HepG2 (cell line): ENCODE data around the gene ADAT3. TPM values are rescaled to one million over a fixed set of nuclear protein-coding genes. Genes with fewer than 3 reads are reported as not detected.

Experiments used
- AKNA ChIP-seq: sonication (generic); formaldehyde crosslinking; IDR thresholded peaks from 2 replicates; pipeline ENCODE4 v1.4.0; 2020; ENCODE audit warnings: missing genetic modification reagents, borderline replicate concordance
- ASH2L ChIP-seq: fragments of 300-600, 200-600 bp; sonication (generic); IDR thresholded peaks from 2 replicates; pipeline ENCODE4 v1.7.0; 2017; ENCODE audit warnings: low read depth, mild to moderate bottlenecking, moderate library complexity, mixed read lengths, low read length; ENCODE audit not compliant: insufficient read length
- FOXC1 ChIP-seq: sonication (generic); formaldehyde crosslinking; IDR thresholded peaks from 2 replicates; pipeline ENCODE4 v1.8.0; 2022; ENCODE audit warnings: mild to moderate bottlenecking, missing genetic modification reagents, borderline replicate concordance
- HMGXB3 ChIP-seq: sonication (generic); formaldehyde crosslinking; IDR thresholded peaks from 2 replicates; pipeline ENCODE4 v1.4.0; 2020; ENCODE audit warnings: missing genetic modification reagents, borderline replicate concordance
- MZF1 ChIP-seq: sonication (generic); formaldehyde crosslinking; IDR thresholded peaks from 2 replicates; pipeline ENCODE4 v1.8.1; 2023; ENCODE audit warnings: mild to moderate bottlenecking, missing genetic modification reagents, borderline replicate concordance
- POLR2G ChIP-seq: fragments of 200-400 bp; formaldehyde crosslinking; IDR thresholded peaks from 2 replicates; pipeline ENCODE4 v1.6.1; 2018; ENCODE audit warnings: mild to moderate bottlenecking, low read depth, low read length, moderate library complexity
- TOPORS ChIP-seq: sonication (generic); formaldehyde crosslinking; IDR thresholded peaks from 2 replicates; pipeline ENCODE4 v1.8.0; 2023; ENCODE audit warnings: mild to moderate bottlenecking, missing genetic modification reagents
- TP53 ChIP-seq: sonication (generic); formaldehyde crosslinking; conservative IDR thresholded peaks from 2 replicates; pipeline ENCODE4 v1.4.0; 2020; ENCODE audit warnings: missing genetic modification reagents
- ZBTB42 ChIP-seq: sonication (generic); formaldehyde crosslinking; IDR thresholded peaks from 2 replicates; pipeline ENCODE4 v1.5.0; 2020; ENCODE audit warnings: mild to moderate bottlenecking, missing genetic modification reagents
- ZFP62 ChIP-seq: sonication (generic); formaldehyde crosslinking; IDR thresholded peaks from 2 replicates; pipeline ENCODE4 v1.4.0; 2020; ENCODE audit warnings: missing genetic modification reagents
- ZKSCAN8 ChIP-seq: IDR thresholded peaks from 2 replicates; pipeline ENCODE4 v1.6.1; 2016; ENCODE audit warnings: borderline replicate concordance, missing genetic modification reagents, missing compliant biosample characterization
- ZNF296 ChIP-seq: sonication (generic); formaldehyde crosslinking; conservative IDR thresholded peaks from 2 replicates; pipeline ENCODE4 v1.5.0; 2020; ENCODE audit warnings: mild to moderate bottlenecking, missing genetic modification reagents
- ZNF431 ChIP-seq: sonication (generic); formaldehyde crosslinking; IDR thresholded peaks from 2 replicates; pipeline ENCODE4 v1.9.0; 2022; ENCODE audit warnings: missing genetic modification reagents, low read depth, mild to moderate bottlenecking, borderline replicate concordance
- ZNF558 ChIP-seq: sonication (generic); formaldehyde crosslinking; IDR thresholded peaks from 2 replicates; pipeline ENCODE4 v1.9.0; 2022; ENCODE audit warnings: mild to moderate bottlenecking, missing genetic modification reagents, borderline replicate concordance
- ZNF652 ChIP-seq: IDR thresholded peaks from 2 replicates; pipeline ENCODE4 v1.6.1; 2016; ENCODE audit warnings: low read depth, borderline replicate concordance
- ZNF781 ChIP-seq: sonication (generic); formaldehyde crosslinking; IDR thresholded peaks from 2 replicates; pipeline ENCODE4 v1.5.1; 2020; ENCODE audit warnings: borderline replicate concordance, mild to moderate bottlenecking, missing genetic modification reagents; ENCODE audit errors: not compliant biosample characterization
- polyA plus RNA-seq, 8 experiments: library from polyadenylated mRNA; depleted of rRNA in 3 of 8; stranded (reverse) in 7 of 8; unstranded in 1 of 8; fragments of >200 nt; fragmentation: Illumina TruSeq in 4 of 8; extraction: Trizol in 4 of 8; gene quantifications; 2 replicates each; pipeline versions ENCODE4 v1.2.1 to v1.2.3, GENCODE V29; 2011 to 2016; ENCODE audit warnings: low read depth in 4 of 8, missing spikeins in 1 of 8, mixed read lengths in 1 of 8; ENCODE audit not compliant: insufficient read depth in 1 of 8
- total RNA-seq, 5 experiments: library from RNA; depleted of rRNA; stranded (reverse); fragments of >200 nt; fragmentation: Illumina TruSeq; extraction: Trizol; gene quantifications; 2 replicates each; pipeline ENCODE4 v1.2.3, GENCODE V29; 2016; ENCODE audit warnings: low read depth in 1 of 5

ADAT3 gene
- total and polyA plus RNA-seq, 2 of the 13 experiments (the other 11 are each of a cell fraction or from before 2014, with no cell fraction given), result 0.95 to 3.5 TPM

GRCh38 chr19:1905863-1906375 is 720 bp downstream of the ADAT3 start (continued):
- TF ChIP-seq HMGXB3 (CRISPR knock-in tag) (0 out of 2 replicates have a peak, but pooled peaks have one; percentile 6), TOPORS (CRISPR knock-in tag) (no peak), ZBTB42 (no peak), POLR2G (no peak), AKNA (CRISPR knock-in tag) (no peak), ZNF296 (CRISPR knock-in tag) (no peak), ZKSCAN8 (CRISPR knock-in tag) (no peak), ZNF781 (CRISPR knock-in tag) (no peak), ZFP62 (no peak), ZNF652 (no peak), TP53 (no peak), MZF1 (CRISPR knock-in tag) (no peak), ASH2L (no peak), ZNF431 (no peak), ZNF558 (0 out of 2 replicates have a peak, but pooled peaks have one; percentile 35), FOXC1 (no peak)
